Measurements from ENCODE around the gene PRR29. TPM values are rescaled to one million over a fixed set of nuclear protein-coding genes. Genes with fewer than 3 reads are reported as not detected.

PRR29 gene
- total RNA-seq, 4 donors from 2014 or later: 0.30 TPM; not detected in 3

DNA sequence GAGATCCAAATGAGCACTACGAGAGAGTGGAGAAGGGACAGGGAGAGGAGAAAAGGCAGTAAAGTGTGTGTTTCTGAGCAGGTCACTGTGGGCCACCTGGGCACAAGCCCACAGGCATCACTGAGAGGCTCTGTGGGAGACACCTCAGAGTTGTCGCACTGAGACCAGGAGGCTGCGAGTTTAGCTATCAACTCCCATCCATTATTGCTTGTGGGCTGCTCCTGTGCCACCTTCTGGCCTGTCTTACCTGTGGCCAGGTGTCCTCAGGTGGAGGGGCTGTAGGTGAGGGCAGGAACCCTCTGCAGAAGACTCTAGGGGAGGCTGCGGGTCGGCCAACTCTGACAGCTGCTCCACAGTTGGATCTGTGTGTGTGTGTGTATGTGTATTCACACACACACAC, 2.5 kb upstream of the PRR29 start:
- H3K27ac ChIP-seq: no peak overlapping the region
- H3K9me3 ChIP-seq: no peaks in the 10 kb centered on the region
- H3K4me1 ChIP-seq: peaks cover 17% of the 10 kb centered on the region
- no peak overlapping the region for H3K4me3 ChIP-seq
- no peaks in the 10 kb centered on the region for H3K36me3 ChIP-seq
- TF ChIP-seq POLR2A (IDR thresholded peaks at IDR 0.05) (no peak), EP300 (IDR thresholded peaks at IDR 0.05) (no peak), POLR2AphosphoS5 (IDR thresholded peaks at IDR 0.05) (no peak)
- TF ChIP-seq, protein P1, sequence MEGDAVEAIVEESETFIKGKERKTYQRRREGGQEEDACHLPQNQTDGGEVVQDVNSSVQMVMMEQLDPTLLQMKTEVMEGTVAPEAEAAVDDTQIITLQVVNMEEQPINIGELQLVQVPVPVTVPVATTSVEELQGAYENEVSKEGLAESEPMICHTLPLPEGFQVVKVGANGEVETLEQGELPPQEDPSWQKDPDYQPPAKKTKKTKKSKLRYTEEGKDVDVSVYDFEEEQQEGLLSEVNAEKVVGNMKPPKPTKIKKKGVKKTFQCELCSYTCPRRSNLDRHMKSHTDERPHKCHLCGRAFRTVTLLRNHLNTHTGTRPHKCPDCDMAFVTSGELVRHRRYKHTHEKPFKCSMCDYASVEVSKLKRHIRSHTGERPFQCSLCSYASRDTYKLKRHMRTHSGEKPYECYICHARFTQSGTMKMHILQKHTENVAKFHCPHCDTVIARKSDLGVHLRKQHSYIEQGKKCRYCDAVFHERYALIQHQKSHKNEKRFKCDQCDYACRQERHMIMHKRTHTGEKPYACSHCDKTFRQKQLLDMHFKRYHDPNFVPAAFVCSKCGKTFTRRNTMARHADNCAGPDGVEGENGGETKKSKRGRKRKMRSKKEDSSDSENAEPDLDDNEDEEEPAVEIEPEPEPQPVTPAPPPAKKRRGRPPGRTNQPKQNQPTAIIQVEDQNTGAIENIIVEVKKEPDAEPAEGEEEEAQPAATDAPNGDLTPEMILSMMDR (IDR thresholded peaks at IDR 0.05): no peak
- DNase-seq (ENCODE audit: low spot score in 2 of 2): peak; percentile 18 to 57
- H3K27me3 ChIP-seq: peaks cover 56% of the 10 kb centered on the region
- WGBS: 86% methylated on average over 5 of the region's 5 CpGs

DNA sequence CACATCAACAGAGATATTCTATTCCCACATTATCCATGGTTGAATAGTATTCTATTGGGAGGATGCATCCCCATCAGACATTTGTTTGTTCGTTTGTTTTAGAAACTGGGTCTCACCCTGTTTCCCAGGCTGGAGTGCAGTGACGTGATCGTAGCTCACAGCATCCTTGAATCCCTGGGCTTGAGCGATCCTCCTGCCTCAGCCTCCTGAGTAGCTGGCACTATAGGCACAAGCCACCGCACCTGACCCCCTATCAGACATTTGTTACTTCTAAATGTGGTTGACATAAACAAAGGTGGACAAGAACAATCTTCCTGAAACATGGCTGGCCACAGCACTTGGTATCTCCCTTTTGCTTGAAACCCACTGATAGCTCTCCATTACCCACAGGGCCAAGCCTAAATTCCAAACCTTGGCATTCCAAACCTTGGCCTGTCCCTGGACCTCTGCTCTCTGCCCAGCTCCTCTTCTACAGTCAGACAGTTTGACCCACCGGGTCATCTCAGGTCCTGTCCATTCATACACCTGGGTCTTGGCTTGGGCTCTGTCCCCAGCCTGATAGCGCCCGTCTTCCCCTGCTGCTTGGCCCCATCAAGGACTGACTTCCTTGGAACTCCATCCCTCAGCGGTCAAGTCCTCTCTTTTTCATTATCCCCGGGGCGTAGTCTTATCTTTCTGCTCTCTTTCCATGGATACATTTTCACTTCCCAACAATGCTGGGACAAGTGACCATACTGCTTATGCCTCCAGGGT, 1.5 kb upstream of the PRR29 start:
- H3K9me3 ChIP-seq: no peaks in the 10 kb centered on the region
- H3K4me3 ChIP-seq: no peak overlapping the region
- peak; percentile 31 to 32 for DNase-seq (ENCODE audit: low spot score in 2 of 2)
- peaks cover 15% of the 10 kb centered on the region for H3K4me1 ChIP-seq
- WGBS: 97% methylated on average over 11 of the region's 11 CpGs
- no peak overlapping the region for H3K27ac ChIP-seq
- H3K36me3 ChIP-seq: no peaks in the 10 kb centered on the region
- TF ChIP-seq EP300 (IDR thresholded peaks at IDR 0.05): no peak
- no peak for TF ChIP-seq POLR2AphosphoS5 (IDR thresholded peaks at IDR 0.05)
- TF ChIP-seq POLR2A (IDR thresholded peaks at IDR 0.05): no peak
- TF ChIP-seq, protein P1 (IDR thresholded peaks at IDR 0.05): no peak
- H3K27me3 ChIP-seq: peaks cover 51% of the 10 kb centered on the region

DNA sequence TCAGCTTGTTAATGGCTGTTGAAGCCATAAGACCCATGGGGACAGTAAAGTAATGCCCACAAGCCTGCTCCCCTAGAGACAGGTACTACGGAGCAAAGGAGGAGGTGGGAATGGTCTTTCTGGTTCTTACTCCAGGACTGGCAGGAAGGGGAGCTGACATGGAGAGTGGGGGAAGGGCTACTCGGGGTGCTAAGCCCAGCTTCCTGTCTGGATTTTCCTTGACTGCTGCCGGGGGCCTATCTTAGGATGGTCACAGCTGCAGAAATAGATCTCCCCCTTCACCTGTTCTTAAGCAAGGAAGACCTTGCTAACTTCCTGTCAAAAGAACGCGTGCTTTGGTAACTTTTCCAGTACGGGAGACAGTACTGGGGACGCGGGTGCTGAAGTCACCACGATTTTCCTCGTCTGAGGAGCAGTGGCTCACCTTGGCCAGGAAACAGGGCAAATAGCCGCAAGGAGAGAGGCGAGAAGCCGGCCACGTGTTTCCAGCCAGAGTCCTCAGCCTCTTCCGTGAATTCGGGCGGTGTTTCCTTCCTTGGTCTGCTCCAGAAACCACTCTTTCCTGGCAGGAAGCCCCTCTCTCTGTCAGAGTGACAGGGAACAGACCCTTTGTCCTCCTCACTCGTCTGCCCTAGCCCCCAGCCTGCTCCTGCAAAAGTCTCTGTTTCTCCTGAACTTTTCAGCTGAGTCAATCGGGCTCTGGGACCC, 656 bp upstream of the PRR29 start:
- 22% methylated on average over 15 of the region's 19 CpGs for WGBS
- H3K4me3 ChIP-seq: peak overlapping the region; percentile 51
- no peaks in the 10 kb centered on the region for H3K36me3 ChIP-seq
- H3K4me1 ChIP-seq: peaks cover 15% of the 10 kb centered on the region
- peaks cover 42% of the 10 kb centered on the region for H3K27me3 ChIP-seq
- TF ChIP-seq EP300 (IDR thresholded peaks at IDR 0.05): no peak
- no peaks in the 10 kb centered on the region for H3K9me3 ChIP-seq
- peak; percentile 63 to 69 for DNase-seq (ENCODE audit: low spot score in 2 of 2)
- H3K27ac ChIP-seq: no peak overlapping the region

DNA sequence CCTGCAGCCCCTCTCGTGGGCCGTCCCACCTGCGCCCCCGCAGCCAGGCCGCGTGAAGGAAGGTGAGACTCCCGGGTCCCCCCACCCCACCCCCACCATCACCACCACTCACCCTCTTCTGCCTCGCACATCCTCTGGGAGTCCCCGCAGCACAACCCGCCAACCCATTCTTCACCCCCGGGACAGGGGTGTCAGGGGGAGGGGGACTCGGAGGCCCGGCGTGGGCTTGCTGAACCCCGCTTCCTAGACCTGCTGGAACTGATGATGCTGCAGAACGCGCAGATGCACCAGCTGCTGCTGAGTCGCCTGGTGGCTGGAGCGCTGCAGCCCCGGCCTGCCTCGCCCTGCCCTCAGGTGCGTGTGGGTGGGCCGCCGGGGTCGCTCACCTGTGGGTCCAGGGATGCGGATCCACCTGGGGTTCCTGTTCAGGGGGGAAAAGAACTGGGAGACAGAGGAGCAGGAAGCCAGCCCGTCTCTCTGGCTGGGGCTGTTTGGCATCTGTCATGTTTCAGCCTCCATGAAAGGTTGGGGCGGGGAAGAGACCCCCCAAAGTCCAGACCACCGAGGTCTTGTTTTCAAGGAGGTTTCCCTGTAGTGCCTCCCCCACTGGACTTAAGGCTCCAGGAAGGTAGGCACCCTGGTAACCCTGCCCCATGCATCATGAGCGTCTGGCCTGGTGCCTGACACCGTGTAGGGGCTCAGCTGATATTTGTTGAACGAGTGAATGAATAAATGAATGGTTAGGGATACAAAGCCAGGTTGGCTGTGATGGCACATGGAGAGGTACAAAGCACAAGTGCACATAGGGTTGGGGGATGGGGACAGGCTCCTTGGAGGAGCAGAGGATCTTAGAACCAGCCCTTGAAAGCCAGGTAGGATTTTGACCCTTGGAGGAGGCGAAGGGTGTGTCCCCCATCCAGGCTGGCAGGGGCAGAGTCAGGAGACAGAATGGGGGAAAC, 849 bp downstream of the PRR29 start:
- Histone ChIP-seq H3K27ac (no peak overlapping the region), H3K27me3 (peaks cover 36% of the 10 kb centered on the region), H3K4me3 (peak overlapping the region; percentile 51), H3K9me3 (no peaks in the 10 kb centered on the region), H3K36me3 (no peaks in the 10 kb centered on the region), H3K4me1 (peaks cover 15% of the 10 kb centered on the region)
- peak; percentile 55 to 67 for DNase-seq (ENCODE audit: low spot score in 2 of 2)
- 30% methylated on average over 19 of the region's 33 CpGs for WGBS
- no peak for TF ChIP-seq EP300 (IDR thresholded peaks at IDR 0.05)
- TF ChIP-seq POLR2AphosphoS5 (IDR thresholded peaks at IDR 0.05): no peak
- TF ChIP-seq, protein P1 (IDR thresholded peaks at IDR 0.05): no peak
- TF ChIP-seq POLR2A (IDR thresholded peaks at IDR 0.05): no peak

DNA sequence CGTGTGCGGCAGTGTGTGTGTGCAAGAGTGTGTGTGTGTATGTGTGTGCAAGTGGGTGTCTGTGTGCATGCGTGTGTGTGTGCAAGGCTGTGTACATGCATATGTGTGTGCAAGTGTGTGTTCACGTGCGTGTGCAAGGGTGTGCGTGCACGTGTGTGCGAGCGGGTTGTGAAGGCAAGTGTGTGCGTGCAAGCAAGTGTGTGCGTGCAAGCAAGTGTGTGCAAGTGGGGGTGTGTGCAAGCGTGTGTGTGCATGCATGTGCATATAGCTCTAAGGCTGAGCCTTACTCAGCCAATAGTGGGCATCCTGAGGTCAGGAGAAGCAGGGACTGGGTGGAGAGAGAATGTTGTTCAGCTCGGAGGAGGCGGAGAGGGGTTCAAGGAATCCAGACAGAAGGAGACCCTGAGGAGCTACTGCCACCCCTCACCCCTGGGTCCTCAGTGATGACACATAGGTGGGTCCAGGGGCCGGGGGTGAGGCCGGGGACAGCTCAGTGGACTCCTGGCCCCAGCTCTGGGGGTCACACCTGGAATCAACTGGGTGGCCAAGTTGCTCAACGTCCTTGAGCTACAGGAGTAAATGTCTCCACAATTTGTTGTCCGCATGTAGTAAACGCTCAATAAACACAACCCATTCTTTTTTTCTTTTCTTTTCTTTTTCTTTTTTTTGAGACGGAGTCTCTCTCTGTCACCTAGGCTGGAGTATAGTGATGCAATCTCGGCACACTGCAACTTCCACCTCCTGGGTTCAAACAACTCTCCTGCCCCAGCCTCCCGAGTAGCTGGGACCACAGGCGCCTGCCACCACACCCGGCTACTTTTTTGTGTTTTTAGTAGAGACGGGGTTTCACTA, 1.8 kb downstream of the PRR29 start:
- DNase-seq (ENCODE audit: low spot score in 2 of 2): peak; percentile 55 to 69
- H3K4me3 ChIP-seq: no peak overlapping the region
- peaks cover 36% of the 10 kb centered on the region for H3K27me3 ChIP-seq
- peaks cover 15% of the 10 kb centered on the region for H3K4me1 ChIP-seq
- WGBS: 82% methylated on average over 25 of the region's 25 CpGs
- no peaks in the 10 kb centered on the region for H3K9me3 ChIP-seq
- H3K27ac ChIP-seq: no peak overlapping the region
- H3K36me3 ChIP-seq: no peaks in the 10 kb centered on the region
- TF ChIP-seq POLR2A (IDR thresholded peaks at IDR 0.05) (no peak), POLR2AphosphoS5 (IDR thresholded peaks at IDR 0.05) (no peak), EP300 (IDR thresholded peaks at IDR 0.05) (no peak)
- TF ChIP-seq, protein P1 (IDR thresholded peaks at IDR 0.05): no peak
